T-helper 1 cell treated with Interleukin-12 subunit alpha and Interleukin-12 subunit beta and Interleukin-4 antibody, amounts not matched to agents 30 ng/mL and 1 ng/mL, for 36 hours (primary cell): ENCODE results near the gene DLK1. TPM values are rescaled to one million over a fixed set of nuclear protein-coding genes. Genes with fewer than 3 reads are reported as not detected.

Experiments used
- intact Hi-C: fragments of 100-400 bp; cut with micrococcal nuclease; formaldehyde crosslinking; loops from one replicate; pipeline ENCODE4 v1.15.1; 2024
- total RNA-seq: library from RNA; stranded (reverse); gene quantifications from 2 replicates; pipeline ENCODE4 v1.2.3, GENCODE V29; 2022

The DLK1 gene
- total RNA-seq, 1 donor from 2014 or later: not detected

DNA sequence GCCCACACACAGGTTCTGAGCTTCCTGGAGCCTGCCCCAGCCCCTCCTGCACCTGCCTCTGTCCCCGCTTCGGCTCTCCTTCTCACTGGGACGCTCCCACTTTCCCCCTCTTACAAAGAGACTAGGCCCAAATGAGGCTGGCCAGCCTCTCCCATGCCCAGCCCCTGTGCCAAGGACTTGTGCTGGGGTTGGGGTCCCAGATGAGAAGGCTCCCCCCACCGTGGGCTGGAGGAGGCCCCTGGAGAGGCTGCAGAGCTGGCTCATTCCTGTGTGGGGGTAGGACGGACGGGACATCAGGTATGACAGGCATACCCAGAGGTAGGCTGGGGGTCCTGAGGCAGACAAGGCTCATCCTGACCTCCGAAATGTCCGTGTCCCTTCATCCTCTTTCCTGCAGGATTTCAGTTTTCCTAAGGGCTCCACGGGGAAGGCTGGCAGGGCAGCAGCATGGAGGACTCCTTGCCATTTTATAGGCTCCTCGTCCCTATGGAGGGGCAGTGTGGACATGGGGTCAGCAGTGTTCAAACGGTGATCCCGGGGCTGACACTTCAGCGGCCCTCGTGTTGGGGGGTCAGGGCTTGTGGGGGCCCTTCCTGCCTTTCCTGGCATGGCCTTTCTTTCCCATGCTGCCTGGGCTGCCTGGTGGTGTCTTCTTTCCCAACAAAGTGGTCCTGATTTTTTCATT lies 50.1 kb downstream of the DLK1 start:
- intact Hi-C loops: no loop called here

DNA sequence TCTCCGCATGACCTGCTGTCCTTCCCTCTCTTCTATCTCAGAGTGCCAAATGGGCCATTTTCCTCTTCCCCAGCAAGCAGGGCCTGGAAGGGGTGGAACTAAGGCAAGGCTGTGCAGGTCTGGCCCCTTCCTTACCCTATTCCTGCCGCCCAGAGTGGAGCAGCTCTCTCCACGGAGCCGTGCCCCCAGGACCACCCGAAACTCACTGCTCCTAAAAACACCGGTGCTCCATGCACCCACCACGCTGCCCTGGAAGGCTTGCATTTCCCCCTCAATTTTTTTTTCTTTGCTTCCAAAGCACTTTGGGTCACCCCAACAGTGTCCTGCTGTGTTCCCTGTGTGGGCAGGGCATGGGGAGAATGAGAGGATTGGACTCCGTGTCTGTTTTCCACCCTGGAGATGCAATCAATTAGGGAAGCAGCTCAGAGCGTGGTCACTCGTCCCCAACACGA lies 50.7 kb downstream of the DLK1 start:
- intact Hi-C loops: no loop called here

DNA sequence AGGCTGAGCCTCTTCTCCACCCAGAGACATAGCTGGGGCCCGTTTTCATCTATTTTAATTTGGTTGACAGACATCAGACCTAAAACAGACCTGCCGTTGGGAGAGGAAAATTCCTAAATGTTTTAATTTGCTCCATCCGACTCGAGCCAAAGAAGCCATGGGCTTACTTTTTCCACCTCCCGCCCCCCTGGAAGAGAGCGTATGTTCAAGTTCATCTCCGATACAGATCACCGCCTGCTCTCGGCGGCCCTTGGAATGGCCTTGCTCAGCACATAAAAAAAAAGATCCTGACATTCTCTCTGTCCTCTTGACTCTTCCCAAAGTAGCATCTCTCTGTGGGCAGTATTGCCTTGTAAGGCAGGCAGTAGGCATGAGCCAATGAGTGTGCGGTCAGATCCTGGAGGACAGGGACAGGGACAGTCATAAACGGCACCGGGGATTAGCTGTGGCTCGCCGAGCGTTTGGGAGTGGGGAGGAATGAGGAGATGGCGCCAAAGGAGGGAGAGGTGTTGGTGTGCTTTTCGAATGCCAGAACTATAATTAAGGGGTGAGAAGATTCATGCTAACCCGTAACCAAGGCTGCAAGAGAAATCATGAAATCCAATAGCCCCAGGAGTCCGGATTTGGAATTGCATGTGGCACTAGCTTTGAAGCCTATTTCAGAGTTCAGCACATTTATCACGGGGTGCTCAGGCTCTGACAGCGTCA lies 51.3 kb downstream of the DLK1 start:
- intact Hi-C loops: no loop called here

DNA sequence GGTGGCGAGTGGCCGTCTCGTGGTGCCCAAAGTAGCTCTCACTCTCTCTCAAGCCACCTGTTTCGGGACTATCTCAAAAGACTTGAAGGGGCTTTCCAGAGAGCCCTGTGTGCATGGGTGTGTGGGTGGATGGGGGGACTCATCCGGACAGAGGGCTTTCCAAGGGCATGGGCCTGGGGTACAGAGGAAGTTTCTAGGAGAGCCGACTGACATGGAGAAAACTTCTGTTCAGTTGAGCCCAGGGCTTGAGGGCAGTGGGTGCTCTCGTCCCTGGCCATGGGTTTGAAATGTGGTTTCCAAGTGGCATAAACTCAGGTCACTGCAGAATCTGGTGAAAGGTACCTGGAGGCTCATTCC lies 51.8 kb downstream of the DLK1 start:
- intact Hi-C loops: no loop called here

DNA sequence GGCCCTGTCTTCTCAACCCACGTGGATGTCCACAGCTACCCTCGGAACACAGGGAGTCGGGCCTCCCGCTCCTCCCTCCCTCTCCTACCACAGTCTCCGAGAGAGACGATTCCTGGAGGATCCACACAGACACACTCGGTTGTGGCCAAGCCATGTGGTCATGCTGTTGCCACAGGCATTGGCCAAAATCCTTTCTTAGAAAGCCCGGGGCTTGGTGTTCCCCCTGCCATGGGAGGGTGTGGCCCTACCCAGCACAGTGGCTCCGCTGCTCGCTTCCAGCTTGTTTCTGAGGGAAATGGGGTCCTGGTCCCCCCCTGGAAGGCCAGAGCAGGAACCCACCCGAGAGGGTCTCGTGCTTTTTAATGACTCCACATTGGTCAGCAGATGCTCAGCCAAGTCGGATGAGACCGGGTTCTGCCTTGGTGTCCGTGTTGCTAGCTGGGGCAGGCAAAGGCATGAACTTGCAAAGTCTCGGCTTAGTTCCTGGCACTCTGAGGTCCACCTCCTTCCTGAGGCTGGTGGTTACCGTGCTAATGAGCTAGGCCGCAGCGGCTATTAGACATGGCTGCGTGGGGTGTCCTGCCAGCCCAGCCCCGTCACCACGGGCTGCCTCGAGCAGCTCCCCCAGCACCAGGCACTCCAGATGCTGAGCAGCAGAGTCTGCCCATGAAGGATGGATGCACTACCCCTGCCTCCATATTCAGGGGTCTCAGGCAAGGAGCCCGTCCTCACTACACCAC lies 52.4 kb downstream of the DLK1 start:
- intact Hi-C loops: no loop called here

DNA sequence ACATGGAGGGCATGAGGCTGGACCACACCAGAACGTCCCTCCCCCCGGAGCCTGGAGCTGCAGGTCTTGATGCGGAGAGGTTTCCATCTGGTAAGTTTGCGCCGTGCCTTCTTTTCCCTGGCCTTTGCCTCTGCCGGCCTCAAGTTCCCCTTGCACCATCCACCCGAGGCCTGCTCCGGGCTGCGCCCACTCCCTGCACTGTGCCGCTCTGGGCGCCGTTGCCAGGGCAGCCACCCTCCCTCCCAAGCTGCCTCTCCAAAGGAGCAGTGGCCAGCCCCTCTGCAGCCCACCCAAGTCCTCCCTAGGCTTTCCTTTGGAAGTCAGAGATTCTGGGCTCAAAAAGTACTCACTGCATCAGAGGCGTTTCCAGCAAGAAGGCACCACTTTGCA lies 53.0 kb downstream of the DLK1 start:
- intact Hi-C loops: no loop called here

DNA sequence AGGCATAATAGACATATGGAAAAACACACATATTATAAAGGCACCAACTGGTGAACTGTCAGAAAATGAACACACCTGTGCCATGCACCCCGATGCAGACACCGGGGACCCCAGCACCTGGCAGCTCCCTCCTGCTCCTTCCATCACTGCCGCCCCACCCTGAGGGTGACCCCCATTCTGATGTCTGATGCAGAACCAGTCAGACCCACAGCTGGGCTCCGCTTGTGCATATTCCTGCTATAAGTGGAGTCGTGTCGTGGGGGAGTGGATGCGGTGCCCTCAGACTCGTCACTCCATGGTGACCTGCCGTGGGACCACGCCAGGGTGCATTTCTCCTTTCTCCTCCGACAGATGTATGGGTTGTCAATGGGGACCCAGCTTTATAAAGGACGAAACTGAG lies 53.6 kb downstream of the DLK1 start:
- intact Hi-C loops: no loop called here

DNA sequence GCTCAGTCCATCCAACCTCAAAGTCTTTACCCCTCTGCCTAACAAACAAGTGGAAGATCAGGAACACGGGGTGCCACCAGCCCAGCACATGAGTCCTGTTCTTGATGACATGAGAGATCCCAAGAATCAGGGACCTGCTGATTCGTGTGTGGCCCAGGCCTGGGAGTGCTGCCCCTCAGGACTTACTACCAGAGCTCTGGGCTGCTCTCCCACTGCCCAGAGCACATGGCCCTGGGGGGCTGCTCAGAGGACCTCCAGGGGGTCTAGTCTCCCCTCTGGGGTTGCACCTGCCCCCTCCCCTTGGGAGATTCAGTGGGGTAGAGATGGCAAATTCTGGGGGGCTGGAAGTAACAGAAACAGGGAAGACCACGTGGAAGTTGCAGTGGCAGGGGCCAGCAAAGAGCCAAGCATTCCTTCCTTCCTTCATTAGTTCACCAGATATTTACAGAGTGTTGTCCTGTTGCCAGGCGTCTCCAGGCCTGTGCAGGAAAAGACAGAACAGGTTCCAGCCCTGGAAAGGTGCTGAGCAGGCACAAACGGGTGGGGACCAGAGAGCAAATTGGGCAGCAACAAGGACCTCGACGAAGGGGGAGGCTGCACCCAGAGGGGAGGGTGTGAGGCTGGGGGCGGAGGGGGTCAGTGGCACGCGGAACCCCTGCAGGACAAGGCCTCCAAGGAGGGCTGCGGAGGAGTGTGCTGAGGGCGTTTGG lies 54.1 kb downstream of the DLK1 start:
- intact Hi-C loops: no loop called here

DNA sequence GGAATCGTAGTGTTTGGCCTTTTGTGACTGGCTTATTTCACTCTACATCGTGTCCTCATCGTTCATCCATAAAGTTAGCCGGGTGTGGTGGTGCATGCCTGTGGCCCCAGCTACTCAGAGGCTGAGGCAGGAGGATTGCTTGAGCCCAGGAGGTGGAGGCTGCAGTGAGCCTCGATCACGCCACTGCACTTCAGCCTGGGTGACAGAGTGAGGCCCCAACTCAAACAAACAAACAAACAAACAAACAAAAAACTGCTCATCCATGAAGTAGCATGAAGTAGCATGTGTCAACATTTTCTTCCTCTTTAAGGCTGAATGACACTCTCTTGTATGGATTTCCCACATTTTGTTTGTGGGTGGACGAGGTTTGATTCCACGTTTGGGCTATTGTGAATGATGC lies 55.3 kb downstream of the DLK1 start:
- intact Hi-C loops: no loop called here

DNA sequence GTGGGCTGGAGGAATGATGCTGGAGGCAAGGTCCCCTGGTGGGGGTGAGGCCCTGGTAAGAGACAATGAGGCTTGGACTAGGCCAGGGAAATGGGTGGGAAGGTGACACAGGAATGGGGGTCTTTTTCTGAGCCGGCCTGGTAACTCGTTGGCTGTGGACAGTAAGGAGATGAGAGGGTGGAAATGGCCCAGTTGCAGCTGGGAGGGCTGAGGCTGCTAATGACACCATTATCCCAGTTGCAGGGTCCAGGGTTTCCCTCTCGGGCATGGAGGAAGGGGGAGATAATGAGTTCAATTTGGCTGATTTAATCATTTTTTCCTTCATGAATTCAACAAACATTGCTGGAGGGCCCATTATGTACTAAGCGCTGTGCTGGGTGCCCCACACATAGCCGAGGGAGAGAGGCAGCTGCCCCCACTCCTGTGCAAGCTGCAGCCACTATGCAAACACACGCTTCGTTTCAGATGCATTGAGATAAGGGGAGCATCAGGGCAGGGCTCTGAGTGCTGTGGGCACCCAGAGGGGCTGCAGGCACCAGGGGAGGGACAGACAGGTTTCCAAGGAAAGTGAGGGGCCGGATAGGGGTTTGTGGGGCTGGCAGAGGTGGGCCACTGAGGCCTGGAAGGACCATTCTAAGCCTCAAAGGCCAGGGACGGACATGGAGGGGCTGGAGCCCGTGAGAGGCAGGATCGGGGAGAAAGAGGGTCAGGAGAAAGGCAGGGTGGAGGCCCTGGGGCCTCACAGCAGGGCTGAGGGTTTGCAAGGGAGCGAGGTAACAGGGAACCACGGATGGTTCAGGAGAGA lies 56.0 kb downstream of the DLK1 start:
- intact Hi-C loops: no loop called here

DNA sequence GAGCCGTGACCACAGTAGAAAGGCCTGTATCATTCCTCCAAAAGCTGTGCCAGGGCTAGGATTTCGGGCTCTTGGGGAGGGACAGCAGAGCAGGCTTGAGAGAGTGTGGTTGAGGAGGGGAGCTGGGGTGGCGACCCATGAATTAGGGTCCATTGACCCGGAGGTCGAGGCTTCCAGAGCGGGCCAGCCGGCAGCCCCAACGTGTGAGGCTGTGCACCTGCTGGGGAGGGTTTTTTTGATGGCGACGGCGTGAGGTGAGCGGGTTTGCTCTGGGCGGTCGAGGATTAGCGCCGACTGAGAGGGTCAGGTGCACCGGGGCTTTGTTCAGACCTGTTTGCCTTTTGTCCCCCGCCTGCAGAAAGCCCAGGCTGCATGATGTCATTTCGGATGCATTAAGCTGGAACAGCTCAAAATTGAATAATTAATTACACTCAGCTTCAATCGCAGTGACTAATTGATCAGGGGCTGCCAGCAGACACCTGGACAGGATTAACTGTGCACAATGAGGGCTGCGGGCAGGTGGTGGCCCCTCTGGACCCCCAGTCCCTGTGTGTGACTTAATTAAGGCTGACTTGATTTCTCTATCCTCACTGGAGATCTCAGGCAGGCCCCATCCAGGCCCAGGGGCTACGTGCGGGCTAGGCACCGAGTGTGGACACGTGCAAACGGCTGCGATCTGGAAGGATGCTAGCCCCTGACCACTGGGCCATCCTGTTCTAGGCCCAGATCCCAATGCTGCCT lies 57.1 kb downstream of the DLK1 start:
- intact Hi-C loops: no loop called here

DNA sequence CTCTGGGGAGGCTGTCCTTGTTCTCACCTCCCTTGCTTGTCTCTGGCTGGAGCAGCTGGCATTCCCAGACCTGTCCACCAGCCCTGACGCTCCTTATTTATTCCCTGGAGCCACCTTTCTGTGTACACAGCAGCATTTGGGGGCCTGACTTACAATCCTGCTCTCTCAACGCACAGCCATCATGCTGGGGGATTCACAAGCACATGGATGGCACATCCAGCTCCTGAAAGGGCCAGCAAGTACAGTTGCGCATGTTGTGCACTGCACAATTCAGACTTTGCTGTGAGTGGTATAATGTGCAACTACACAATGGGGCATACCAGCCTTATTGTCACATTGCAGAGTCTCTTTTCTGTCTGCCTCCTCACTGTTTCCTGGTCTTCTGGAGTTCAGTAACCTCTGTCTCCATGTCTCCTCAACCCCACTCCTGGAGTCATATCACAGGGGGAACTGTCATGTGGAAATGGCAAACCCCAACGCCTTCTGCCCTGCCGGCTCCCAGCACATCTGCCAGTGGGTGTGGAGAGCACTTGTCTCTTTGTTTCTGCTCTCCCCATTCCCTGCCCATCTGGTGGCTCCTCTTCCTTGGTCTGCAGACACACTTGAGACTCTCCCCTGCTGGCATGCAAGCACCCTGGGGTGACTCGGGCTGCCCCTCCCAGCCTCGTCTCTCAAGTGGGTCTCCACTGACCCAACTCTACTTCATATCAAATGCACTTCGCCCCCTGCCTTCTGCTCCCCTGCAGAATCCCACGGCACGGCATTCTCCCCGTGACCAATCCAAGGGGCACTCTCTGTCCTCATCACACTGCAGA lies 58.0 kb downstream of the DLK1 start:
- intact Hi-C loops: no loop called here

DNA sequence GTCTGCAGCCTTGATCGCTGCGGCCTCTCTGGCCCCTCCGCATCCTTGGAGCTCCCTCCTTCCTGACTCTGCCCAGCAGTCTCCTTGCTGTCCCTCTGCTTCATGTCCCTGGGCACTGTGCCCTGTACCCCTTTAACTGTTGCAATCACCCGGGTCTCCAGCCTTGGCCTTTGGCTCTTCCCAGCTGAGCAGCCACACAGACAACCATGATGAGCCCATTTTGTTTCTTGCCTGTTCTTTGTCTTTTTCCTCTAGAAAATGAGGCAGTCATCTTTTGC lies 58.6 kb downstream of the DLK1 start:
- intact Hi-C loops: no loop called here

DNA sequence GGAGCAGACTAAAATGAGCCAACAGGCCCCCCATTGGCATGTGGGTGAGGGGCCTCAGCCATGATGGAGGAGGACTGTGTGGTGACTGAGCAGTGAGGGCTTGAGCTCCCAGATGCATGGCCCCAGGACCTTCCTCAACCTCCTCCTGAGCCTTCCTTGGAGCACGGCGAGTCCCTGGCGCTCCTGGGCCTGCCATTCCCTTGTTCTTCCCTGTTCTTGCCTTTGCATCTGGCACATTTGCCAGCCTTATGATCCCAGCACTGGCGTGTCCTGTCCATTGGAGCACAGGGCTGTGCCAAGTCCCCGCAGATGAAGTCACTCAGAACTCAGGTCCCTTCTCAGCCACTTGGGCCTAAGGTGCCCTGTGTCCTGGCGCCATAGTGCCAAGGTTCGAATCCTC lies 58.9 kb downstream of the DLK1 start:
- intact Hi-C loops: no loop called here

DNA sequence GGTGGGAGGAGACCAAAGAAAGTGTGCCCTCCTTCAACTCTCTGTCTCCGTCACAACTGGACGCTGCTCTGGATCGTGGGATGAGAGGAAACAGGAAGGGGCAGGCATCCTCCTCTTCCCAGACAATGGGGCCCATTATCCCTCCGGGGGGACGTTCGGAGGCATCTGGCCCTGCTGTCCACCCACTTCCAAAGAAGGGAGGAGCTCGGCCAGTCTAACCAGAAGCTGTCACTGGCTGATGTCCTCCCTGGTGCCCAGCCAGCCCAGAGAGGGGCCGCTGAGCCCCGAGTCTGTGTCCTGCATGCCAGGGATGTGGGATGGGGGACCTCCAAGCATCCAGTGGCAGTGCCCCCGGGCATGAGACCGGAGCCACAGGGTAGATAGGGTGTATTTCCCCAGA lies 59.4 kb downstream of the DLK1 start:
- intact Hi-C loops: no loop called here

DNA sequence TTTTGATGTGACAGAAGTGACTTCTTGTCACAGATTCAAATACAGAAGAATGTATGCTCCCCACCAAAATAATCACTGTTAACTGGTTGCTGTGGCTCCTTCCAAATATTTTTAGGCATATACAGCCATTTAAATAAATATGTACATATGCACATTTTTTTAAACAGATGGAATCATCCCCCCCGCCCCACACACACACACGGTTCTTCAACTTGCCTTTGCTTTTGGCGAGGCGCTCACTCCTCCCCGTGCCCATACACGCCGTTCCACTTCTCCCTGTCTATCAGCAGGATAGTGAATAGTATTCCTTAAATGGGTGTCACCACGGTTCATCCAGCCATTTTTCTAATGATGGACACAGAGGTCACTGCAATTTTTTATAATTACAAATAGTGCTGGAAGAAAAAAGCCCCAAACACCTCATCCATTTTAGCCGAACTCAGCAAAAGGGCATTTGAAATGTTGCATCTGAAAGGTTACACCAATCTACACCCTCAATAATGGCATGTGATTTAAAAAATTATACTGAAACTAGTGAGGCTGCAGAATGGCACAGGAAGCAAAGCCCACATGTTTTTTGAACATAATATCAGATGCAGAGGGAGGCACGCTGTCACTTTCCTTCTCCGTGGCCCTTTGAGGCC lies 60.0 kb downstream of the DLK1 start:
- intact Hi-C loops: no loop called here

DNA sequence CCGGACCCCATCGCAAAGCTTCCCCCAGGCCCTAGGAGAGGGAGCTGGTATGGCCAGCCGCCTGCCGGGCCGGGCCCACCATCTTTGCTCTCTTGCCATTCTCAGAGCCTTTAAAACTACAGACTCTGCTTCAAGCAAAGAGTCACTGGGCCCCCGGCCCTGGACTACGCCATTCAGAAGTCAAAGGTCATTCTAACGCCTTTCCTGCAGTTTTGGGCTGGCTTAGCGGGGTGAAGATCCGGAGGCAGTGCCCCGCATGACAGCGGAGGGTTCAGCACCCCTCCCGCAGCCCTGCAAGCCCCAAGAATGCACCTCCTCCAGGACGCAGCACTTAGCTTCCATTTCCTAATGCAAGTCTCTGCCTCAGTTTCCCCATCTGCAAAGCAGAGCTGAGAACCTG lies 61.0 kb downstream of the DLK1 start:
- intact Hi-C loops: no loop called here
